Fibroblast of lung (primary cell): ENCODE data around the gene MCEMP1. TPM values are rescaled to one million over a fixed set of nuclear protein-coding genes. Genes with fewer than 3 reads are reported as not detected.

Experiments
- DNase-seq, 2 donors: peaks; one replicate each; pipeline versions ENCODE4 v3.0.0 to v3.0.0-alpha.2; 2010; ENCODE audit warnings: low read depth in 2 of 2
- H2AFZ ChIP-seq: 2 replicates; pipeline ENCODE4 v1.5.1; 2012; ENCODE audit warnings: low read length, control low read depth, inconsistent platforms
- H3K27ac ChIP-seq: 2 replicates; pipeline ENCODE4 v1.5.1; 2011; ENCODE audit warnings: low read length, control low read depth; ENCODE audit not compliant: insufficient read depth
- H3K27me3 ChIP-seq: 2 replicates; pipeline ENCODE4 v1.5.1; 2011; ENCODE audit warnings: mild to moderate bottlenecking, low read length; ENCODE audit not compliant: control insufficient read depth, insufficient read depth
- H3K36me3 ChIP-seq: 2 replicates; pipeline ENCODE4 v1.5.1; 2011; ENCODE audit warnings: low read length; ENCODE audit not compliant: control insufficient read depth, insufficient read depth
- H3K4me1 ChIP-seq: 2 replicates; pipeline ENCODE4 v1.5.1; 2011; ENCODE audit warnings: low read length; ENCODE audit not compliant: control insufficient read depth, insufficient read depth; ENCODE audit errors: extremely low read depth
- H3K4me2 ChIP-seq: 2 replicates; pipeline ENCODE4 v1.5.1; 2011; ENCODE audit warnings: low read length, control low read depth; ENCODE audit not compliant: insufficient read depth; ENCODE audit errors: extremely low read depth
- H3K4me3 ChIP-seq, 4 experiments: fragments of 200-600 bp in 1 of 4; sonication (generic) in 1 of 4; replicated peaks in 1 of 4; 2 replicates each; pipeline ENCODE4 v1.5.1; 2011 to 2016; ENCODE audit warnings: low read length in 4 of 4, low read depth in 3 of 4, mild to moderate bottlenecking in 3 of 4, control low read depth in 2 of 4, inconsistent platforms in 1 of 4, mixed read lengths in 1 of 4; ENCODE audit not compliant: insufficient read depth in 1 of 4; ENCODE audit errors: control extremely low read depth in 1 of 4
- H3K79me2 ChIP-seq: 2 replicates; pipeline ENCODE4 v1.5.1; 2012; ENCODE audit warnings: mild to moderate bottlenecking, low read length, inconsistent platforms; ENCODE audit not compliant: control insufficient read depth, insufficient read depth
- H3K9ac ChIP-seq: 2 replicates; pipeline ENCODE4 v1.5.1; 2011; ENCODE audit warnings: mild to moderate bottlenecking, low read length, control low read depth; ENCODE audit not compliant: insufficient read depth
- H3K9me3 ChIP-seq: 2 replicates; pipeline ENCODE4 v1.5.1; 2012; ENCODE audit warnings: low read depth, low read length; ENCODE audit not compliant: control insufficient read depth, insufficient read depth
- H4K20me1 ChIP-seq: 2 replicates; pipeline ENCODE4 v1.5.1; 2011; ENCODE audit warnings: low read length; ENCODE audit not compliant: control insufficient read depth, insufficient read depth; ENCODE audit errors: extremely low read depth
- EZH2 ChIP-seq: IDR thresholded peaks from 2 replicates; pipeline ENCODE4 v1.5.1; 2012; ENCODE audit warnings: low read length, control low read depth, mild to moderate bottlenecking; ENCODE audit errors: missing control alignments
- polyA plus RNA-seq, 2 donors: library from polyadenylated mRNA; depleted of rRNA in 1 of 2; stranded (reverse) in 1 of 2; unstranded in 1 of 2; fragments of >200 nt; gene quantifications; 2 replicates each; pipeline ENCODE4 v1.2.1, GENCODE V29; 2011 to 2012; ENCODE audit warnings: missing spikeins in 1 of 2
- total RNA-seq: library from RNA; depleted of rRNA; stranded (reverse); fragments of >200 nt; gene quantifications from 2 replicates; pipeline ENCODE4 v1.2.1, GENCODE V29; 2014
- TF ChIP-seq, protein P1 (sequence below), 2 donors: IDR thresholded peaks in 1 of 2; conservative IDR thresholded peaks in 1 of 2; 1 replicate in 1 of 2; 2 replicates in 1 of 2; pipeline ENCODE4 v1.5.1; 2011 to 2012; ENCODE audit warnings: low read length in 2 of 2, control low read depth in 1 of 2, inconsistent platforms in 1 of 2, low read depth in 1 of 2, mild to moderate bottlenecking in 1 of 2

The MCEMP1 gene
- total and polyA plus RNA-seq, 2 donors (not counting 1 experiment from before 2014, with no cell fraction given) = not detected

DNA sequence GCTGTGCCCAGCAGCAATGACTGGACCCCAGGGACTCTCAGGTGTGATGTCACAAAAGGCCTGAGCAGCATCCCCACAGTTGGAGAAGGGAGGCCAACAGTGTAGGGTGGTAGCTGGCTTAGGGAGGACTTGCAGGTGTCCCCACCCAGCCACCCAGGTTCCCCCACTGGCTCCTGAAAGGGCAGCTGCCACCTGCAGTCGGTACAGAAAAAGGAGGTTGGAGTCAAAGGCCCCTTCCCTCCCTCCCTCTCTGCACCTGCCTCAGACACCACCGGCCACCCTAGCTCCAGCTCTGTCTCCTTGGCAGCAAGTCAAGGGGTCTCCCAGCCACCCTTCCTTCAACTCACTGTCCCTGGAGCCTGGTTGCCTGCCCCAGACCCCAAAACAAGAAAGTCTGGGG lies 43.2 kb upstream of the MCEMP1 start, which contains the start of gene PCP2:
TSS of gene PCP2 (minus strand) at position 22 of the 400 bp plus-strand sequence. CDS start 262 bp downstream, outside the sequence.
- Histone ChIP-seq H3K4me2 (no peak within 1 kb of the TSS), H3K4me3 (no peak within 1 kb of the TSS), H4K20me1 (no peaks in the 10 kb centered on the region), H3K9ac (no peak within 1 kb of the TSS), H3K27me3 (peaks cover 8% of the 10 kb centered on the region), H3K27ac (no peak within 1 kb of the TSS), H3K4me1 (peaks cover 5% of the 10 kb centered on the region), H3K79me2 (peaks cover 19% of the 10 kb centered on the region), H2AFZ (no peak within 1 kb of the TSS), H3K9me3 (no peaks in the 10 kb centered on the region), H3K36me3 (no peaks in the 10 kb centered on the region)
- TF ChIP-seq, protein P1, sequence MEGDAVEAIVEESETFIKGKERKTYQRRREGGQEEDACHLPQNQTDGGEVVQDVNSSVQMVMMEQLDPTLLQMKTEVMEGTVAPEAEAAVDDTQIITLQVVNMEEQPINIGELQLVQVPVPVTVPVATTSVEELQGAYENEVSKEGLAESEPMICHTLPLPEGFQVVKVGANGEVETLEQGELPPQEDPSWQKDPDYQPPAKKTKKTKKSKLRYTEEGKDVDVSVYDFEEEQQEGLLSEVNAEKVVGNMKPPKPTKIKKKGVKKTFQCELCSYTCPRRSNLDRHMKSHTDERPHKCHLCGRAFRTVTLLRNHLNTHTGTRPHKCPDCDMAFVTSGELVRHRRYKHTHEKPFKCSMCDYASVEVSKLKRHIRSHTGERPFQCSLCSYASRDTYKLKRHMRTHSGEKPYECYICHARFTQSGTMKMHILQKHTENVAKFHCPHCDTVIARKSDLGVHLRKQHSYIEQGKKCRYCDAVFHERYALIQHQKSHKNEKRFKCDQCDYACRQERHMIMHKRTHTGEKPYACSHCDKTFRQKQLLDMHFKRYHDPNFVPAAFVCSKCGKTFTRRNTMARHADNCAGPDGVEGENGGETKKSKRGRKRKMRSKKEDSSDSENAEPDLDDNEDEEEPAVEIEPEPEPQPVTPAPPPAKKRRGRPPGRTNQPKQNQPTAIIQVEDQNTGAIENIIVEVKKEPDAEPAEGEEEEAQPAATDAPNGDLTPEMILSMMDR (conservative IDR thresholded peaks at IDR 0.05 in 1 of 2, IDR thresholded peaks at IDR 0.05 in 1 of 2; ENCODE audit: low read depth in 1 of 2, low read length in 2 of 2) = no peak
- no peak for TF ChIP-seq EZH2
- DNase-seq = no peak

- Histone ChIP-seq H3K4me2 (no peak overlapping the region), H3K4me3 (no peak overlapping the region), H3K79me2 (peaks cover 2% of the 10 kb centered on the region), H2AFZ (no peak overlapping the region), H3K9ac (no peak overlapping the region), H3K9me3 (no peaks in the 10 kb centered on the region), H3K27ac (no peak overlapping the region), H3K36me3 (no peaks in the 10 kb centered on the region), H4K20me1 (no peaks in the 10 kb centered on the region), H3K4me1 (peaks cover under 1% of the 10 kb centered on the region), H3K27me3 (peaks cover 8% of the 10 kb centered on the region)
- TF ChIP-seq, protein P1 (conservative IDR thresholded peaks at IDR 0.05 in 1 of 2, IDR thresholded peaks at IDR 0.05 in 1 of 2; ENCODE audit: low read depth in 1 of 2, low read length in 2 of 2) = no peak
- TF ChIP-seq EZH2 = no peak
- DNase-seq = no peak
These were observed 41.2 kb upstream of the MCEMP1 start for GRCh38 chr19:7635670-7636069.

GRCh38 chr19:7636317-7636690 lies 40.6 kb upstream of the MCEMP1 start:
- no peaks in the 10 kb centered on the region for H3K4me1 ChIP-seq
- H3K36me3 ChIP-seq = no peaks in the 10 kb centered on the region
- no peaks in the 10 kb centered on the region for H3K9me3 ChIP-seq
- peak overlapping the region in 1 of 4 experiments; percentile 27 for H3K4me3 ChIP-seq
- H3K79me2 ChIP-seq = no peaks in the 10 kb centered on the region
- H2AFZ ChIP-seq = no peak overlapping the region
- no peak overlapping the region for H3K27ac ChIP-seq
- peaks cover 8% of the 10 kb centered on the region for H3K27me3 ChIP-seq
- TF ChIP-seq EZH2 = peak; percentile 60
- TF ChIP-seq, protein P1 (conservative IDR thresholded peaks at IDR 0.05 in 1 of 2, IDR thresholded peaks at IDR 0.05 in 1 of 2; ENCODE audit: low read depth in 1 of 2, low read length in 2 of 2) = no peak
- no peak overlapping the region for H3K4me2 ChIP-seq
- no peak overlapping the region for H3K9ac ChIP-seq
- H4K20me1 ChIP-seq = no peaks in the 10 kb centered on the region
- no peak for DNase-seq
